Limb (tissue), 2 donors: ENCODE measurements around the gene BAHCC1.

Experiments used
- DNase-seq, 2 donors: peaks; one replicate each; pipeline ENCODE4 v3.0.0-alpha.2; 2016; ENCODE audit errors: extremely low spot score in 2 of 2

Gene BAHCC1

GRCh38 chr17:81398176-81398831 is 3.0 kb downstream of the BAHCC1 start:
- peak; percentile 32 to 79 for DNase-seq

GRCh38 chr17:81398832-81399411 is 3.7 kb downstream of the BAHCC1 start:
- peak; percentile 13 to 81 for DNase-seq

- peak in 1 of 2 donors; percentile 1 for DNase-seq
Measured at GRCh38 chr17:81399481-81400153, 4.4 kb downstream of the BAHCC1 start.

GRCh38 chr17:81400154-81400977 is 5.1 kb downstream of the BAHCC1 start:
- peak; percentile 52 to 79 for DNase-seq

GRCh38 chr17:81400996-81401722 is 5.9 kb downstream of the BAHCC1 start:
- DNase-seq, result peak; percentile 10 to 57

GRCh38 chr17:81401723-81402529 is 6.7 kb downstream of the BAHCC1 start:
- DNase-seq, result peak in 1 of 2 donors; percentile 62

GRCh38 chr17:81402530-81402941 is 7.3 kb downstream of the BAHCC1 start:
- peak; percentile 25 to 59 for DNase-seq

GRCh38 chr17:81402981-81403467 is 7.8 kb downstream of the BAHCC1 start:
- DNase-seq, result peak; percentile 21 to 59

GRCh38 chr17:81403671-81404534 is 8.6 kb downstream of the BAHCC1 start:
- DNase-seq, result peak; percentile 49 to 71

- no peak for DNase-seq
Measured at GRCh38 chr17:81404558-81405165, 9.4 kb downstream of the BAHCC1 start.

GRCh38 chr17:81405411-81405872 is 10.2 kb downstream of the BAHCC1 start:
- peak in 1 of 2 donors; percentile 11 for DNase-seq

- DNase-seq, result peak; percentile 41 to 74
Measured at GRCh38 chr17:81406117-81406953, 11.1 kb downstream of the BAHCC1 start.

GRCh38 chr17:81408049-81408448 is 12.8 kb downstream of the BAHCC1 start:
- DNase-seq, result no peak

GRCh38 chr17:81409190-81409935 is 14.1 kb downstream of the BAHCC1 start:
- DNase-seq, result no peak

GRCh38 chr17:81410852-81411251 is 15.6 kb downstream of the BAHCC1 start:
- no peak for DNase-seq

- DNase-seq, result no peak
Measured at GRCh38 chr17:81411305-81411704, 16.0 kb downstream of the BAHCC1 start.
